HCT116 (cell line): ENCODE measurements around the gene ZBTB47. TPM values are rescaled to one million over a fixed set of nuclear protein-coding genes. Genes with fewer than 3 reads are reported as not detected.

Source experiments
- ATAC-seq: fragments of 200-7000 bp; cut with Tn5 transposase; 2 replicates; pipeline ENCODE4 v1.9.1; 2020; ENCODE audit warnings: mild to moderate bottlenecking, moderate library complexity
- BruUV-seq: library from RNA; stranded (reverse); fragments of 400-500 nt; replicated peaks from 2 replicates; lab custom pipeline; 2021; lab: Mats Ljungman, UMichigan
- CTCF ChIA-PET: fragments of 300-600 bp; sonication (Branson Sonifier 250); formaldehyde crosslinking; loops from one replicate; lab custom pipeline; 2021; ENCODE audit warnings: antibody characterized with exemption; lab: Charles Lee
- POLR2A ChIA-PET: fragments of 300-600, 350-600 bp; sonication (Branson Sonifier 250); formaldehyde crosslinking; loops from one replicate; lab custom pipeline; 2021; ENCODE audit warnings: antibody characterized with exemption; lab: Charles Lee
- RAD21 ChIA-PET, 2 experiments: fragments of 300-600 bp; sonication (Branson Sonifier 250); formaldehyde crosslinking; loops; one replicate each; lab custom pipeline; 2023; ENCODE audit warnings: low total read pairs in 2 of 2; ENCODE audit not compliant: uncharacterized antibody in 2 of 2, unreplicated experiment in 2 of 2, low non-redundant PET in 1 of 2; lab: Charles Lee
- DNase-seq: peaks from one replicate; pipeline ENCODE4 v3.0.0-alpha.2; 2010; ENCODE audit warnings: low read depth, low spot score
- H2AFZ ChIP-seq: fragments of 200-600 bp; shearing (Covaris generic), sonication (generic); 2 replicates; pipeline ENCODE4 v1.6.1; 2017; ENCODE audit warnings: low read depth, mixed run types, mixed read lengths, antibody characterized with exemption, low read length; ENCODE audit not compliant: poor library complexity, severe bottlenecking
- H3K27ac ChIP-seq: 2 replicates; pipeline ENCODE4 v1.5.1; 2012; ENCODE audit warnings: low read depth, low read length
- H3K27me3 ChIP-seq: fragments of 200-600 bp; sonication (generic); 2 replicates; pipeline ENCODE4 v1.6.1; 2016; ENCODE audit warnings: mixed run types, low read length, mixed read lengths; ENCODE audit not compliant: insufficient read depth
- H3K36me3 ChIP-seq, 2 experiments: fragments of 200-500 bp in 1 of 2; fragments of 200-600 bp in 1 of 2; sonication (Bioruptor generic) in 1 of 2; sonication (generic) in 1 of 2; 2 replicates each; pipeline versions ENCODE4 v1.5.1 to v1.6.1; 2014 to 2016; ENCODE audit warnings: low read length in 2 of 2, inconsistent platforms in 1 of 2, mixed read lengths in 1 of 2, mixed run types in 1 of 2; ENCODE audit not compliant: insufficient read depth in 2 of 2, control insufficient read depth in 1 of 2
- H3K4me1 ChIP-seq, 2 experiments: fragments of 200-600 bp in 1 of 2; sonication (generic) in 1 of 2; 2 replicates each; pipeline versions ENCODE4 v1.5.1 to v1.6.1; 2012 to 2017; ENCODE audit warnings: low read length in 2 of 2, inconsistent platforms in 1 of 2, mild to moderate bottlenecking in 1 of 2, mixed read lengths in 1 of 2, mixed run types in 1 of 2, moderate library complexity in 1 of 2; ENCODE audit not compliant: insufficient read depth in 2 of 2, control insufficient read depth in 1 of 2
- H3K4me2 ChIP-seq: fragments of 200-600 bp; sonication (generic); 2 replicates; pipeline ENCODE4 v1.6.1; 2017; ENCODE audit warnings: mixed run types, low read length, mixed read lengths
- H3K4me3 ChIP-seq, 2 experiments: fragments of 200-600 bp in 1 of 2; sonication (generic) in 1 of 2; replicated peaks in 1 of 2; 2 replicates each; pipeline ENCODE4 v1.5.1; 2011 to 2016; ENCODE audit warnings: low read length in 2 of 2, control low read depth in 1 of 2, low read depth in 1 of 2, mild to moderate bottlenecking in 1 of 2, mixed read lengths in 1 of 2, mixed run types in 1 of 2
- H3K79me2 ChIP-seq: fragments of 200-600 bp; sonication (generic); 2 replicates; pipeline ENCODE4 v1.6.1; 2017; ENCODE audit warnings: mild to moderate bottlenecking, mixed run types, low read length, moderate library complexity, mixed read lengths; ENCODE audit not compliant: insufficient read depth
- H3K9ac ChIP-seq: fragments of 200-600 bp; sonication (generic); 2 replicates; pipeline ENCODE4 v1.6.1; 2016; ENCODE audit warnings: low read length, mixed read lengths
- H3K9me2 ChIP-seq: fragments of 200-600 bp; sonication (generic), shearing (Covaris generic); 2 replicates; pipeline ENCODE4 v1.6.1; 2017; ENCODE audit warnings: mixed run types, mild to moderate bottlenecking, moderate library complexity; ENCODE audit not compliant: insufficient read depth
- H3K9me3 ChIP-seq, 2 experiments: fragments of 200-500 bp in 1 of 2; fragments of 200-600 bp in 1 of 2; sonication (Bioruptor generic) in 1 of 2; sonication (generic) in 1 of 2; 2 replicates each; pipeline ENCODE4 v1.6.1; 2014 to 2017; ENCODE audit warnings: low read length in 2 of 2, mixed read lengths in 2 of 2, inconsistent platforms in 1 of 2, low read depth in 1 of 2, mild to moderate bottlenecking in 1 of 2, mixed run types in 1 of 2, moderate library complexity in 1 of 2; ENCODE audit not compliant: control insufficient read depth in 1 of 2, insufficient read depth in 1 of 2
- H4K20me1 ChIP-seq: fragments of 200-600 bp; sonication (generic), shearing (Covaris generic); 2 replicates; pipeline ENCODE4 v1.6.1; 2017; ENCODE audit warnings: mixed run types, mild to moderate bottlenecking, moderate library complexity; ENCODE audit not compliant: insufficient read depth
- CEBPB ChIP-seq: IDR thresholded peaks from 2 replicates; pipeline ENCODE4 v1.6.1; 2012; ENCODE audit warnings: low read depth
- CTCF ChIP-seq, 3 experiments: fragments of 200-600 bp in 1 of 3; sonication (generic) in 1 of 3; IDR thresholded peaks in 2 of 3; conservative IDR thresholded peaks in 1 of 3; 2 replicates each; pipeline ENCODE4 v1.5.1; 2012 to 2017; ENCODE audit warnings: low read depth in 2 of 3, low read length in 2 of 3, antibody characterized with exemption in 1 of 3, borderline replicate concordance in 1 of 3, control low read depth in 1 of 3, mild to moderate bottlenecking in 1 of 3, mixed read lengths in 1 of 3, mixed run types in 1 of 3, moderate library complexity in 1 of 3; ENCODE audit not compliant: insufficient read depth in 1 of 3
- EGR1 ChIP-seq: IDR thresholded peaks from 2 replicates; pipeline ENCODE4 v1.6.1; 2012; ENCODE audit warnings: low read depth
- ELF1 ChIP-seq: IDR thresholded peaks from 2 replicates; pipeline ENCODE4 v1.6.1; 2012; ENCODE audit warnings: low read depth, borderline replicate concordance
- FOSL1 ChIP-seq: IDR thresholded peaks from 2 replicates; pipeline ENCODE4 v1.6.1; 2012; ENCODE audit warnings: low read depth
- JUND ChIP-seq: IDR thresholded peaks from 2 replicates; pipeline ENCODE4 v1.6.1; 2012
- MAX ChIP-seq: IDR thresholded peaks from 2 replicates; pipeline ENCODE4 v1.6.1; 2012
- SP1 ChIP-seq: IDR thresholded peaks from 2 replicates; pipeline ENCODE4 v1.6.1; 2012; ENCODE audit warnings: low read depth
- SRF ChIP-seq: IDR thresholded peaks from 2 replicates; pipeline ENCODE4 v1.6.1; 2012; ENCODE audit warnings: low read depth
- TCF7L2 ChIP-seq: IDR thresholded peaks from 2 replicates; pipeline ENCODE4 v1.7.0; 2011; ENCODE audit warnings: borderline replicate concordance, inconsistent platforms; ENCODE audit not compliant: insufficient read depth, insufficient read length; ENCODE audit errors: extremely low read depth
- YY1 ChIP-seq: IDR thresholded peaks from 2 replicates; pipeline ENCODE4 v1.6.1; 2011; ENCODE audit warnings: low read length, low read depth, moderate library complexity, mild to moderate bottlenecking; ENCODE audit not compliant: insufficient replicate concordance; ENCODE audit errors: extremely low read depth
- intact Hi-C: fragments of 100-400 bp; cut with micrococcal nuclease; formaldehyde crosslinking; loops from 2 replicates; pipeline ENCODE4 v1.10.0; 2022
- total RNA-seq: library from RNA; stranded (reverse); gene quantifications from one replicate; pipeline ENCODE4 v1.2.1, GENCODE V29; 2021; ENCODE audit not compliant: unreplicated experiment
- TF ChIP-seq, protein P1 (sequence below): IDR thresholded peaks from 2 replicates; pipeline ENCODE4 v1.6.1; 2012
- TF ChIP-seq, protein P2 (sequence below): IDR thresholded peaks from 2 replicates; pipeline ENCODE4 v1.6.1; 2012; ENCODE audit warnings: low read depth
- TF ChIP-seq, protein P3 (sequence below): IDR thresholded peaks from 2 replicates; pipeline ENCODE4 v1.6.1; 2011; ENCODE audit warnings: mild to moderate bottlenecking, low read length, moderate library complexity; ENCODE audit not compliant: insufficient replicate concordance; ENCODE audit errors: extremely low read depth

The ZBTB47 gene
- total RNA-seq, 1 experiment from 2014 or later, result 6.3 TPM

DNA sequence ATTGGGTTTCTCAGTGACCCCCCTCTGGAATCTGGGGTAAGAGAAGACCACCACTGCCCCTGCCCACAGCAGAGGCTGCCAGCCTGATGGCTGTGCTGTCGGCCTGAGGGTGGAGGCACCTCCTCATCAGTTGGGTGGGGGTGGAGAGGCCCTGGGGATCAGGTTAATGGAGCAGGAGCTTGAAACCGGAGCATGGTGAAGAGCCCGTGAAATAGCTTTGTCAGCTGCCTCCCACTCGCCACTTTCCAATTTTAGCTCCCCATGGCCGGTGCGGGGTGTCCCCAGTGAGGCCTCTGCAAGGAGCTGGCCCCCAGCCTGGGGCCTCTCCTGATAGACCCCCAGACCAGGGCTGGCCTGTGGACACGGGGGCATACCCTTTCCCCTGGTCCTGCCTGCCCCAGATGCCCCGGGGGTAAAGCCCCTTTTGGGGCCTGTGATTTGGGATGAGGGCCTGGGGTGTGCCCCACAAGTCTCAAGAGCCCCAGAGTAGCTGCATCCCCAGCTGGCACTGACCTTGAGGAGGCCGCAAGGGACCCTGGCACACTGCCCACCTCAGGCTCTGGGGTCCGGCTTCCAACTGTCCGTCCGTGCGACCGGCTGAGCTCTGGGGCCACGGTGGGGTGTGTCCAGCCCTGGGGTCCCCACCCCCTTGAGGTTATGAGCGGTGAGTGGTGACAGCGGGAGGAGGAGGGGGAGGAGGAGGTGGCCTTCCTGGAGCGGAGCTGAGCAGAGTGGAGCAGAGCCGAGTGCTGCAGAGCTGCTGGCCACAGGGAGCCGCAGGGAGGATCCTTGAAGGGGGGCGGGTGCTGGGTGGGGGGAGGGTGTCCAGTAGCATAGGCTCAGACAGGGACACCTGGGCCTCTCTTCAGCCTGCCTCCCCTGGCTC is 48.8 kb downstream of the ZBTB47 start, which contains the start of gene HHATL:
Gene HHATL (minus strand): TSS at position 733 of the 886 bp plus-strand sequence. CDS start 1,972 bp downstream, outside the sequence.
- TF ChIP-seq SP1, result no peak
- TF ChIP-seq, protein P1, sequence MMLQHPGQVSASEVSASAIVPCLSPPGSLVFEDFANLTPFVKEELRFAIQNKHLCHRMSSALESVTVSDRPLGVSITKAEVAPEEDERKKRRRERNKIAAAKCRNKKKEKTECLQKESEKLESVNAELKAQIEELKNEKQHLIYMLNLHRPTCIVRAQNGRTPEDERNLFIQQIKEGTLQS, result no peak
- no peak for TF ChIP-seq YY1
- TF ChIP-seq ELF1, result no peak
- TF ChIP-seq, protein P2, sequence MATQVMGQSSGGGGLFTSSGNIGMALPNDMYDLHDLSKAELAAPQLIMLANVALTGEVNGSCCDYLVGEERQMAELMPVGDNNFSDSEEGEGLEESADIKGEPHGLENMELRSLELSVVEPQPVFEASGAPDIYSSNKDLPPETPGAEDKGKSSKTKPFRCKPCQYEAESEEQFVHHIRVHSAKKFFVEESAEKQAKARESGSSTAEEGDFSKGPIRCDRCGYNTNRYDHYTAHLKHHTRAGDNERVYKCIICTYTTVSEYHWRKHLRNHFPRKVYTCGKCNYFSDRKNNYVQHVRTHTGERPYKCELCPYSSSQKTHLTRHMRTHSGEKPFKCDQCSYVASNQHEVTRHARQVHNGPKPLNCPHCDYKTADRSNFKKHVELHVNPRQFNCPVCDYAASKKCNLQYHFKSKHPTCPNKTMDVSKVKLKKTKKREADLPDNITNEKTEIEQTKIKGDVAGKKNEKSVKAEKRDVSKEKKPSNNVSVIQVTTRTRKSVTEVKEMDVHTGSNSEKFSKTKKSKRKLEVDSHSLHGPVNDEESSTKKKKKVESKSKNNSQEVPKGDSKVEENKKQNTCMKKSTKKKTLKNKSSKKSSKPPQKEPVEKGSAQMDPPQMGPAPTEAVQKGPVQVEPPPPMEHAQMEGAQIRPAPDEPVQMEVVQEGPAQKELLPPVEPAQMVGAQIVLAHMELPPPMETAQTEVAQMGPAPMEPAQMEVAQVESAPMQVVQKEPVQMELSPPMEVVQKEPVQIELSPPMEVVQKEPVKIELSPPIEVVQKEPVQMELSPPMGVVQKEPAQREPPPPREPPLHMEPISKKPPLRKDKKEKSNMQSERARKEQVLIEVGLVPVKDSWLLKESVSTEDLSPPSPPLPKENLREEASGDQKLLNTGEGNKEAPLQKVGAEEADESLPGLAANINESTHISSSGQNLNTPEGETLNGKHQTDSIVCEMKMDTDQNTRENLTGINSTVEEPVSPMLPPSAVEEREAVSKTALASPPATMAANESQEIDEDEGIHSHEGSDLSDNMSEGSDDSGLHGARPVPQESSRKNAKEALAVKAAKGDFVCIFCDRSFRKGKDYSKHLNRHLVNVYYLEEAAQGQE, result no peak
- TF ChIP-seq CTCF (IDR thresholded peaks at IDR 0.05 in 2 of 3, conservative IDR thresholded peaks at IDR 0.05 in 1 of 3; ENCODE audit: borderline replicate concordance in 1 of 3, insufficient read depth in 1 of 3, low read depth in 2 of 3, low read length in 2 of 3), result no peak
- TF ChIP-seq TCF7L2, result no peak
- TF ChIP-seq SRF, result no peak
- TF ChIP-seq, protein P3, sequence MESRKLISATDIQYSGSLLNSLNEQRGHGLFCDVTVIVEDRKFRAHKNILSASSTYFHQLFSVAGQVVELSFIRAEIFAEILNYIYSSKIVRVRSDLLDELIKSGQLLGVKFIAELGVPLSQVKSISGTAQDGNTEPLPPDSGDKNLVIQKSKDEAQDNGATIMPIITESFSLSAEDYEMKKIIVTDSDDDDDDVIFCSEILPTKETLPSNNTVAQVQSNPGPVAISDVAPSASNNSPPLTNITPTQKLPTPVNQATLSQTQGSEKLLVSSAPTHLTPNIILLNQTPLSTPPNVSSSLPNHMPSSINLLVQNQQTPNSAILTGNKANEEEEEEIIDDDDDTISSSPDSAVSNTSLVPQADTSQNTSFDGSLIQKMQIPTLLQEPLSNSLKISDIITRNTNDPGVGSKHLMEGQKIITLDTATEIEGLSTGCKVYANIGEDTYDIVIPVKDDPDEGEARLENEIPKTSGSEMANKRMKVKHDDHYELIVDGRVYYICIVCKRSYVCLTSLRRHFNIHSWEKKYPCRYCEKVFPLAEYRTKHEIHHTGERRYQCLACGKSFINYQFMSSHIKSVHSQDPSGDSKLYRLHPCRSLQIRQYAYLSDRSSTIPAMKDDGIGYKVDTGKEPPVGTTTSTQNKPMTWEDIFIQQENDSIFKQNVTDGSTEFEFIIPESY, result no peak
- no peak for TF ChIP-seq EGR1
- TF ChIP-seq JUND, result no peak
- TF ChIP-seq CEBPB, result no peak
- TF ChIP-seq FOSL1, result no peak
- no peak for TF ChIP-seq MAX
- H3K9ac ChIP-seq, result no peak within 1 kb of the TSS
- H3K4me3 ChIP-seq, result no peak within 1 kb of the TSS
- H3K79me2 ChIP-seq, result no peaks in the 10 kb centered on the region
- no peak within 1 kb of the TSS for H3K27ac ChIP-seq
- no peaks in the 10 kb centered on the region for H3K4me1 ChIP-seq
- H3K4me2 ChIP-seq, result no peak within 1 kb of the TSS
- H3K36me3 ChIP-seq, result no peaks in the 10 kb centered on the region
- ChIA-PET CTCF (no interaction called here), POLR2A (no interaction called here), RAD21 (no interaction called here)
- BruUV-seq, result no TSS peak
- no peaks in the 10 kb centered on the region for H4K20me1 ChIP-seq
- ATAC-seq (no peak), DNase-seq (no peak)
- H2AFZ ChIP-seq, result no peak within 1 kb of the TSS
- intact Hi-C loops, result no loop called here
- no peaks in the 10 kb centered on the region for H3K27me3 ChIP-seq
- H3K9me3 ChIP-seq, result no peaks in the 10 kb centered on the region
- no peaks in the 10 kb centered on the region for H3K9me2 ChIP-seq
